ENCODE data around the gene MPZL1.
"Not testable (repeated sequence)": the region's sequence is repeated elsewhere in the genome, so short reads cannot be mapped to it uniquely, and the experiment has no call there.

Gene MPZL1

DNA sequence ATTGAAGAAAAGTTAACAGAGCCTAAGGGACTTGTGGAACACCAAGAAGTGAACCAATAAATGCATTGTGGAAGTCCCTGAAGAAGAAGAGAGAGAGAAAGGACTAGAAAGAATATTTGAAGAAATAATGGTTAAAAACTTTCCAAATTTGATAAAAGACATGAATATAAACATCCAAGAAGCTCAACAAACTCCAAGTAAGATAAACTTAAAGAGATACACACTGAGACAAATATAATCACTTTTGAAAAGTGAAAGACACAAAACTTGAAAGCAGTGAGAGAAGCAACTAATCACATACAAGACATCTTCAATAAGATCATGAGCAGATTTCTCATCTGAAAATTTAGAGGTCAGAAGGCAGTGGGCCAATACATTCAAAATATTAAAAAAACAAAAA lies 91.2 kb downstream of the MPZL1 start:
- DNase-seq (ENCODE audit: low read depth) = no peak

DNA sequence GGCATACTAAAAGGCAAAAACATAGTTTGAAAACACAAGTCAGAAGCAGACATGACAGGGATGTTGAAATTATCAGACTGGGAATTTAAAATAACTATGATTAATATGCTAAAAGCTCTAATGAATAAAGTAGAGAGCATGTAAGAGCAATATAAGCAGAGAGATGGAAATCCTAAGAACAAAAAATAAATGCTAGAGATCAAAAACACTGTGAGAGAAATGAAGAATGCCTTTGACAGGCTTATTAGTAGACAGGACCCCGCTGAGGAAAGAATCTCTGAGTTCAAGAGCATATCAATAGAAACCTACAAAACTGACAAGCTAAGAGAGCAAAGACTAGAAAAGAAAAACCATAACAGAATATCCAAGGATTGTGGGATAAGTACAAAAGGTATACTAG lies 93.9 kb downstream of the MPZL1 start:
- no peak for DNase-seq (ENCODE audit: low read depth)

DNA sequence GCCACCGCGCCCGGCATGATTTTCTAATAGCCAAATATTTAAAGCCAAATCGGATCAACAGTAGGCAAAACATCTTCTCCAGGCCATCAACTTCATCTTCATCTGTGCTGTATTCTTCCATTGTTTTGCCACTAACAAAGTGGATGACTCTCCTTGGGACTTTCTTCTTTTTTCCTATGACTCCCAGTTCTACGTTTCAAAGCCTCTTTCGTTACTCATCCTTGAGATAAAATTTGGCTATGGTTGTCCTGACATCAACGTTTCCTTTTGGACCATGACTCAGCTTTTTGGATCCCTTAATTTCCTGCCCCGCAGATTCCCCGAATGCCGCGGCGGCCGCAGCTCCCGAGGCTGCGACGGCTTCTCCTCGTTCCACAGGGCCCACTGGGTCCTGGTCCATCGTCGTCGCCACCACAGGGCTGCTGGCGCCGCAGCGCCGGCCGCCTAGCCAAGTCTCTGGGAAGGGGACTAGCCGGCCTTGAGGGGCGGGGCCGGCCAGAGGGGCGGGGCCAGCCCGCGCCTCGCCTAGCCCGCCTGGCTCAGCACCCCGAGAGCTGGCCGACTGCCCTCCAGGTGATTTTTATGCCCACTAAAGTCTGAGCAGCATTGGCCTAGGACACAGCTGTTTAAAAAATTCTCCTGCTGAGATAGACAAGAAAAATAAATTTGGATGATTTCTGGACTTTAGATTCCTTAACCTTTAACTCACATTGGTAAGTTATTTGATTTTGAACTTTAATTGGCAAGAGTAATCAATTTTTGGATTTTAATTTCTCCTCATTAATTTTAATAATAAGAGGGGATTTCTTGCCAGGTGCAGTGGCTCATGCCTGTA lies 98.3 kb downstream of the MPZL1 start:
- no peak for DNase-seq (ENCODE audit: low read depth)

DNA sequence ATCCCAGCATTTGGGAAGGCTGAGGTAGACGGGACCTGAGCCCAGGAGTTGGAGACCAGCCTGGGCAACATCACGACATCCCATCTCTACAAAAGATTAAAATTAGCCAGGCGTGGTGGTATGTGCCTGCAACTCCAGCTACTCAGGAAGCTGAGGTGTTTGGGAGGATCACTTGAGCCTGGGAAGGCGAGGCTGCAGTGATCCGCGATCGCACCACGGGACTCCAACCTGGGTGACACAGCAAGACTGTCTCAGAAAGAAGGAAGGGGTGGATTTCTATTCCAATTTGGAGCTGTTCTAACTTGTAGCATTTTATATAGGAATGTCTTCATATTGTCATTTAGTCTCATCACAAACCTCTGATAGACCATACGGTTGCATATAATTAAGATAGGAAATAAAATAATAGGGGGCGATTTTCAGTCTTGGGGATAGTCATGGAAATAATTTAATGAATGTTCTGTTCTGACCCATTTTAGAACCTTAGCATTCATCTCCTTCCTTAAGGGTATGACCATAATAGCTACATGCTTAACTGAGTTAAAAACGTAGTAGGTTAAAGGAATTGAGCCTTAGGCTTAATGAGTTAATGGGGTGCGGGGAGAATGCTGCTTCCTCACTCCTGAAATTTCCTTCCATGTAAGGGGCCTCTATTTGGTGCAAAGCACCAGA lies 99.0 kb downstream of the MPZL1 start:
- no peak for DNase-seq (ENCODE audit: low read depth)

DNA sequence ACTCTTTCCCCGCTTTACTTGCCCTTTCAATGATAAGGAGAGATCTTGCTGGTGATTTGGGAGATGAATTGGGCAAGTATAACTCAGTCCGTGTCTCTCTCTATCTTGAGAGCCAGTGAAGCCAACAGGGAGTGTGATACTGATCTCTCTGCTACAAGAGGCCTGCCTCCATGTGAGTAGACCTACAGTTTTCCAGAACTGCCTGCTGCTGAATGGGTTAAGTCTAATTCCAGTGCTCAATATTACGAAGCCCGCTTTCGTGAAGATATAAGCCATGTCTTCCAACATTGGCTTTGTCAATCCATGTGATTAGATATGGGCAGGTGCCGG lies 99.5 kb downstream of the MPZL1 start:
- no peak for DNase-seq (ENCODE audit: low read depth)

DNA sequence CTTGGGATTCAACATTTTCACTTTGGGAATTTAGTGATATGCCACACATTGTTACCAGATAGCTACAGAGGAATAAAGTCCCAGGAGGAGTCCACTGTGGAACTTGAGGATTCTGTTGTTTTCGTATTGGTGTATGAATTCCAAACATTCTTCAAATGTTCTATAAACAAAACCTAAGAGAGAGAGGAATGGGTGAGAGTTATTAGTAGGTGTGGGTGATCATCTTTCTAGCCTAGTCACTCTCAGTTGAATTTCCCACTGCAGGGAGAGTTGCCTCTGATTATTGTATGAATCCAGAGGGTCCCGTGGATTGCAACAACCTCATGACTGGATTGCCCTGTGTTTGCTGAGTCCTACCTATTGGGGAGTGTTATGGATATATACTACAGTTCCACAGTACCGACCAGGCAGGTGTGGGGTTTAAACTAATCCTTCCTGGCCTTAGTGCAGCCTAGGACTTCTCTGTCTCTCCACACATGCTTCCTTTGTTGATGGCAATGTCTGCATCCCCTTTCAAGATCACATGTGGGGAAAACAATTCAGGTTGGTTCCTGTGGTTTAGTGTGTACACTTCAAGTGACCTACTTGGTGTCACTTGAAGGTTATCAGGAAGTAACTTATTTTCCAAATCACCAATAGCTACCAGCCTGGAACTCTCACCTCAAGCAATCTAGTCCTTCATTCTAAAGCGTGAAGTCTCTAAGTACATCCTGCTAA lies 100.3 kb downstream of the MPZL1 start:
- no peak for DNase-seq (ENCODE audit: low read depth)

DNA sequence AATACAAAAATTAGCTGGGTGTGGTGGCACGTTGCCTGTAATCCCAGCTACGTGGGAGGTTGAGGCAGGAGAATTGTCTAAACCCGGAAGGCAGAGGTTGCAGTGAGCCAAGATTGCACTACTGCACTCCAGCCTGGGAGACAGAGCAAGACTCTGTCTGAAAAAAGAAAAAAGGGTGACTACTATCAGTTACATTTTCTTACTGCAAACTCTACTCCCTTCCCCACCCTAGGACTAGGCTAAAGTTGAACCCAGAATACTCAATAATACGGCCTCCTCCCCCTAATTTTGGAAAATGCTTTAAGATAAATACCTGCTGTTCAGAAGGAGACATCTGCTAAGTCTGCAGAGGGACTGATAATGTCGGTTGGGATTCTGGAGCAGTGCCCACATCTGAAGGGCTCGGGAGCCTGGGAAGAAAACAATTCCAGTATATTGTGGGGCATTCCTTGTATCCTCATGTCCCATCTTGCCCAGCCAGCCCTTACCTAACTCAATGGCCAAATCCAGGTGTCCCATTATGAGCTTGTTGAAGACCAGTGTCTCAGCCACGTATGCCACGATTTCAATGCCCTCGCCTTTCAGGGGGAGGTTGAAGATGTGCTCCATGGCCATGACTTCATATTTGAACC lies 102.5 kb downstream of the MPZL1 start:
- DNase-seq (ENCODE audit: low read depth) = no peak

DNA sequence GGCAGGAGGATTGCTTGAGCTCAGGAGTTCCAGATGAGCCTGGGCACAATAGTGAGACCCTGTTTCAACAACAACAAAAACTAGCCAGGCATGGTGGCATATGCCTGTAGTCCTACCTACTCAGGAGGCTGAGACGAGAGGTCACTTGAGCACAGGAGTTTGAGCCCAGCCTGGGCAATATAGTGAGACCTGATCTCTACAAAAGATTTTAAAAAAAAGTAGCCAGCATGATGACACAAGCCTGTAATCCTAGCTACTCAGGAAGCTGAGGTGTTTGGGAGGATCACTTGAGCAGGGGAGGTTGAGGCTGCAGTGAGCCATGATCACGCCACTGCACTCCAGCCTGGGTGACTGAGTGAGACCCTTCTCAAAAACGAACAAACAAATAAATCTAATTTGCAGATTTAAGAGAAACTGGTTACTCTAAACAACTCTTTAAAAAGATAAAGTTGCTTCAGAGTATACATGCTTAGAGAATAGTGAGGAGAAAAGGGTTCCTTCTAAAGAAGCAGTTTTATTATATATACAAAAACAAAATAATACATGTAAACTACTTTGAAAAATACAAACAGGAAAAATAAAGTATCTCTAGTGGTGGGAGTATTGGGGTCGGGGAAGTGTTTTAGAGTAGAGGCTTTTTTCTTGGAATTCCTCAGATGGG lies 103.8 kb downstream of the MPZL1 start:
- DNase-seq (ENCODE audit: low read depth) = no peak

DNA sequence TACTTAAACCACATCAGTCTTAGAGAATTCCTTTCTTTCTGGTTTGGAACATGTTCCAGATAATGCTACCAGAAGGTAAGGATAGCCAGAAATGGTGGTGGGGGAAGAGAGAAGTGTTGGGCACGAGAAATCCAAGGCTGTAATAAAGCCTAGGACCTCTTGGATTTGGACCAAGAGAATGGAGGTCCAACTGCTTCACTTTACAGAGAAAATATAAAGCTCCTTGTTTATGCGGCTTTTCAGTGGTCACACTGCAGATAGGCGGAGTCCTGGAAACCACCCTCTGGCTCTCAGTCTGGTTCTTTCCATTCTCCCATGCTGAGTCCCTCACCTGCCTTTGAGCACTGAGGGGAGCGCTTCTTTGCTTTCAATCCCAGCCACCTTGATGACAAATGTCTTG lies 104.3 kb downstream of the MPZL1 start:
- no peak for DNase-seq (ENCODE audit: low read depth)

DNA sequence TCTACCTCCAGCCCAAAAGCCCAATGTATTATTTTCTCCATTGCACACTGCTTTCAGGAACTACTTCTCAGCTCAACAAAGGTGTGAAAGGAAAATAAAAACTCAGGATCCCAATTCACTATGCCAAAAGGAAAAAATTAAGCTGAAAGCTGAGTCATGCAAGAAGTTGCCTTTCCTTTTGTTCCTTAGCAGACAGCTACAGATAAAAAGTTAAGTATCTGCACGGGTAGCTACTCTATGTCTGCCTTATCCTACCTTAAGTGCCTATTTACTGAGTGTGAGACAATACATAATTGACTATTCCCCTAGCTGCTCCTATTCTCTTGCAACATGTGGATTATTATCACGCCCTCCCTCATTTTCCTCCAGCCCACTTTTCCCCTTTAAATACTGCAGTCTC lies 108.1 kb downstream of the MPZL1 start:
- no peak for DNase-seq (ENCODE audit: low read depth)

DNA sequence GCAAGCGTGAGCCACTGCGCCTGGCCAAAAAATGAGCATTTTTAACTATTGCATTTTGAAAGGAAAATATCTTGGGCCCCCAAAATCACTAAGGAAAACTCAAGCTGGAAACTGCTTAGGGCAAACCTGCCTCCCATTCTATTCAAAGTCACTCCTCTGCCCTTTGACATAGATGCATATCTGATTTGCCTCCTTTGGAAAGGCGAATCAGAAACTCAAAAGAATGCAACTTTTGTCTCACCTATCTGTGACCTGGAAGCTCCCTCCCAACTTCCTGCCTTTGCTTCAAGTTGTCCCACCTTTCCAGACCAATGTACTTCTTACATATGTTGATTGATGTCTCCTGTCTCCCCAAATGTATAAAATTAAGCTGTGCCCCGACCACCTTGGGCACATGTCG lies 108.9 kb downstream of the MPZL1 start:
- not testable (repeated sequence) for DNase-seq (ENCODE audit: low read depth)

DNA sequence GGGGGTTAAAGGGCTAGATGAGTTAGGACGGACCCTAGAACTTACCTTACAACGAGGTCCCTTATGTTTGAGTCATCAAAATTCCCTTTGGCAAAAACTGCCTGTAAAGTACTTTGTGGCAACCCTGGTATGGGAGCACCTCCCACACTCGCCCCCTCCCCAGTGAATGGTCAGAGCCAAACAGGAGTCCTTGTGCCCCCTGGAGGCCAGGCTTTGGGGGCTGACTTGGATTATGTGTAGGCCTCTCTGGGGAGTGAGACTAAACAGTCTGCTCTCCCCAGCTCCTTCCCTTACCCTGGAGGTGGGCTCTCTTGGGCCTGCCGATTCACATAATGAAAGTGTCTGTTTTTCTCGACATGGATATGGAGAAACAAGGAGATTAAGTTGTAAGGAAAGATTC lies 110.9 kb downstream of the MPZL1 start:
- DNase-seq (ENCODE audit: low read depth) = no peak

DNA sequence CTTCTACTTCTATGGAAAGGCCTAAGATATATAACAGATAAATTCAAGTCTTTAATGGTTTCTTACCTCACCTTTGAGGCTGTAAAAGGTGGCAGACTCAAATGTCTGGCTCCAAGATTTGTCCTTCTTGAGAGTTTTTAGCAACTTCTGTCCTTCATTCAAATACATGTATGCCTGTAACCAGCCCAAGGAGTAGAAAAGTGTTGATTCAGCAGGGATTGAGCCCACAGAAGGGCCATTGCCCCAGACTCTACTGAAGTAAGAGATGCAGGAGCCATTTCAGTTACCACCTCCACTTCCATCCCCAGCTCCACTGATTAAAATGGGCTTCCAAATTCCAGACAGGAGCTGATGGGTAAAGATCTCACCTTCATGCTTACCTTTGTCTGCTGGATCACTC lies 112.1 kb downstream of the MPZL1 start:
- no peak for DNase-seq (ENCODE audit: low read depth)

DNA sequence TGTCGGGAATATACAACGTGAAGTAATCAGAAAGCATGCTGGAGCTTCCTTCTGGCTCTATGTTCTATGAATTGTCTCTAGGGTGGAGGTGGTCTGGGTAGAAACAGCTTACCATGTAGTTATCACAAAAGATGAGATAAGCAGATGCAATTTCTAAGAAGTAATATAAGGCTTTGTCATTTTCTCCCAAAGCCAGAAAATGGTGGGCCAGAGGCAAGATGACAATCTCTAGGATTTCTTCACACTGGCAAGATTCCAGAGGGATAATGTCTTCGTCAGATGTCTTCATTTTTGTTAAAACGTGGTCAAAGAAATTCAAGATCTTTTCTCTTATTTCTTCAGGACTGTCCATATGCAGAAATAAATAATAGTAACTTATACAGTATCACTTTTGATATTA lies 114.4 kb downstream of the MPZL1 start:
- DNase-seq (ENCODE audit: low read depth) = no peak

DNA sequence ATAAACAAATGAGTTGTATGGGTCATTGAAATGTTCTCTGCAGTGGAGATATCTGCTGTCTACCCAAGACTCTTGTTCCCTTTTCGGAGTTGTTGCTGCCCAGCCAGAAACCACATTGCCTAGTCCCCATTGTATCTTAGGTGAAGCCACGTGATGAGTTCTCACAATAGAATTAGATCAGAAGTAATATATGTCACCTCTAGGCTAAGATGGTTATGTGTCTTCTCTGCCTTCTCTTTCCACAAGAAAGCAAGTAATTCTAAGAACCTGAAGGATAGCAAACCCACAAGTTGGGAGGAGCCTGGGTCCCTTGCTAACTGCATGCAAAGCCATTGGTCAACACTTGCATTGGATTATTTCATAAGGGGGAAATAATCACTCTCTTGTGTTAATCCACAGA lies 115.5 kb downstream of the MPZL1 start:
- no peak for DNase-seq (ENCODE audit: low read depth)

DNA sequence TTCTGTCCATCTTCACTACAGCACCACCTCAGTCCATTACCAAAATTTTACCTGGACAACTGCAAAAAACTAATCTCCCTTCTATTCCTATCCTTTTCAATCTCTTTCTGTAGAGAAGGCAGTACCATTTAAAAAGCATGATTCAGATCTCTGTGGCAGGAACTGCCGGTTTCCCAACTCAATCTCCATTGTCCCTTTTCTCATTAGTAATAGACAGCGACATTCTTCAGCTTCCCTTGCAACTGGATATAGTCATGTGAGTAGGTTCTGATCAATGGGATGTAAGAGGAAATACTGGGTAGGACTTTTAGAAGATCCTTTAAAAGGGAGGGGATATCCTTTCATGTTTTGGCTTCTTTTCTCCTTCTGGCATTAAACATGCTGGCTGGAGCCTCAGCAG lies 117.2 kb downstream of the MPZL1 start:
- DNase-seq (ENCODE audit: low read depth) = no peak

Measured in activated T-cell treated with anti-CD3 and anti-CD28 coated beads for 1 hour (primary cell).